ENCODE data around the gene XKR7.

XKR7 gene

DNA sequence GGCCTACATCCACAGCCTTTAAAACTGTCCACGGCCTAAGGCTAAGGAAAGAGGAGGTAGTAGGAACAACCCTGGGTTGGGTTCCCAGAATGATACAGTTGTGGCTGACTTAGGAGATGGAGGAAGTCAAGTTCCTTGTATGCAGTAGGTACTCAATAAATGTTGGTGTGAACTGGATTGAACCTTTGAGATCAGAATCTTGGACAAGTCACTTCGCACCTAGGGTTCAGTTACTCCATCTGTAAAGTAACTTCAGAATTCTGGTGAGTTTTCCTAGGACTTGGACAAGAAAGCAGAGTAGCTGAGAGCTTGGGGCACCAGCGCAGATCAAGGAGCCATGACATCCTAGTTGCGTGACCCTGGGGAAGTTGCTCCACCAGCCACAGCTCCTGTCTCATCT is 9.1 kb downstream of the XKR7 start:
- no peak for DNase-seq (ENCODE audit: low read depth in 2 of 2)

DNA sequence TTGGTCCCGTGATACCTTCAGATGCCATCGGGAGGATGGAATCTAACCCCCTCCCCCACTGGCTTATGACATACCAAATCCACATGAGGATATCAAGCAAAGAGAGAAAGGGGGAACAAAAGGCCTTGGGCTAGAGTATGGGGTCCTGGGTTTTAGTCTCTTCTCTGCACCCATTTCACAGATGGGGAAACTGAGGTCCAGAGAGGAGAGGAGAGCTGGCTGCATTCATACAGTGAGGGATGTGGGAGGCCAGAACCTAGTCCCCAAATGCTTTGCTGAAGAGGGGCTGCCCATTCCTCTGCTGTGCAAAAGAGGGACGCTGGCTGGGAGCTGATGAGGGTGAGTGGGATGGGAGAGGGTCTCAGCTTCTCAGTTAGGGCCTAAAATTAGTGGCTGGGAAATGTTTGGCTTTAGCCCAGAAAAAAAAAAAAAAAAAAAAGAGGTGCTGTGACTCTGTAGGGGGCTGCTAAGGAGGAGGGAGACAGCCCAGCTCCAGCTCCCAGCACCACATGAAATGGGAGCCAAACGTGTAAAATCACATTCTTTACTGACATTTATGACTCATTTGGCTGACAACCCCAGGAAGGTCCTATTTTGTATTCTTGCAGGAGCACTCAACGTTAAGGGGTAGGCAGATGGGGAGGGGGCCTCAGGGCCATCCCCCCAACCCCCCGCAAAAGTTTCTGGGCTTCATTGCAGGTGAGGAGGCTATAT is 11.9 kb downstream of the XKR7 start:
- no peak for DNase-seq (ENCODE audit: low read depth in 2 of 2)

DNA sequence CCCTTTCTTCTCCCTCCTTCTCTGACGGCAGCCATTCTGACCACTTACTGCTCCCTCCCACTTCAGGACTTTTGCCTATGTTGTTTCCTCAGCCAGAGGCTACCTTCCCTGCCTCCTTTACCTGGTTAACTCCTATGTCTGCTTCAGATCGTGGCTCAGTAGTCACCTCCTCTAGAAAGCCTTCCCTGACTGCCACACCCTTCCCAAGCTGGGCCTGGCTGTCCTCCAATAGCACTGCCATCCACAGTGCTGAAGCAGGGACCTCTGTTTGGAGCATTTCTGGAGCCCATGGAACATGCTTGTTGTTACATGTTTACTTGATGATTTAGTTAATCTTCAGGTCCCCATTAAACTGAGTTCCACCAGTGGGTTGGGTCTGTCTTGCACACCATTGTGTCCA is 13.8 kb downstream of the XKR7 start:
- no peak for DNase-seq (ENCODE audit: low read depth in 2 of 2)

DNA sequence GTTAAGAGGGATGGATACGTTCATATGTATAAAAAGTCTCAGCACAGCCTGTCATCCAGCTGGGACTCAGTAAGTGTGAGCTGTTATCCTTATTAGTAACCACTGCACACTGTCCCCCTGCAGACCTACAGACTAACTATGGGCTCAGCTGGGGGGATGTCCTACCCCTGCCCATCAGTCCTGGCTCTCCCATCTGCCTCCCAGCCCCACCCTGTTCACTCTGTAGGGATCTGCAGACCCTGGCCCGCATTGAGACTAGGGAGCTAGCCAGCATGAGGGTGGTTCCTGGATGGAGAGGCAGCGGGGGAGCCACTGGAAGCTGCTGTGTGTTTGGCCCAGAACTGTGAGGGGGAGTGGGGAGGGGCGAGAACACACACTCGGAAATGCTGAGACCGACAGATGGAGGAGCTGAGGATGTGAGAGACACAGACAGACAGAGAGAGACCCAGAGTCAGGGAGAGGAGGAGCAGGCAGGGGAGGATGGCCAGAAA is 17.1 kb downstream of the XKR7 start:
- DNase-seq (ENCODE audit: low read depth in 2 of 2): no peak

DNA sequence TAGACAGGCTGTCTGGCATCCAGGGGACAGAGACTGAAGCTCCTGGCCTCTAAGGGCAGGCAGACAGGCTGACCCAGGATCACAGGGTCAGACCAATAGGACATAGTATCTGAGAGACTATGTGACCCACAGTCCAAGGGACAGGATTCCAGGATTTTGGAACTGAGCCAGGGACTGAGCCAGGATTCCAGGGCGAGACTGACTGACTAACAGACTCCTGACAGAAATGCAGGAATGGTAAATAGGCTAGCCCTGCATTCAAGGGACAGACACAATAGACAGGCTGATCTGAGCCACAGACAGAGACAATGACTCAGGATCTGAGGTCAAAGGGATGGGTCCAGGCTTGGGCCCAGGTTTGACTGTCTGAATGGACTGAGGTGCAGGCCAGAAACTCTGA is 19.8 kb downstream of the XKR7 start:
- DNase-seq (ENCODE audit: low read depth in 2 of 2): no peak

DNA sequence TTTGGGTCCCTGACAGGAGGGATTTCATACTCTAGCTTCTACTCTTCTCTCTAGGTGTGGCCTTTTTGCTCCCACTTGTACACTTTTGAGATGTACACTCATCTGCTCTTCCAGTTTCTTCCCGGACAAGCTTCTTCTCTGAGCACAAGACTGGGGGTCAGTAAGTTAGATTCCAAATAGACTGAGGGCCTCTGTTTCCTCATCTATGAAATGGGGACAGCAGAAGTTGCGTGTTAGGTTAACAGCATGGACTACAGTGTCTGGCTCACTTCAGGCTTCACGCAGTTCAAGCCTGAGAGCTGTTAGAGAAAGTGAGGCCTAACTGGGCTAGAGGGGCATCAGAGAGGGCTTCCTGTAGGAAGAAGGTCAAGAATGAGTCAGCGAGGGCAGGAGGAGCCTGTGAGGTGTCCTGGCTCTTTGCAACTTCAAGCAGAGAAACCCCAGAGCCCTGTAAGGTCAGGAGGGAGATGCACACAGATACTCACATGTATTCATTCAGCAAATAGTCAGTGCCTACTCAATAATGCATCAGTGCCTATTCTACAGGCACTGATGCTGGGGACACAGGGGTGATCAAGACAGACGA is 20.6 kb downstream of the XKR7 start:
- DNase-seq (ENCODE audit: low read depth in 2 of 2): no peak

DNA sequence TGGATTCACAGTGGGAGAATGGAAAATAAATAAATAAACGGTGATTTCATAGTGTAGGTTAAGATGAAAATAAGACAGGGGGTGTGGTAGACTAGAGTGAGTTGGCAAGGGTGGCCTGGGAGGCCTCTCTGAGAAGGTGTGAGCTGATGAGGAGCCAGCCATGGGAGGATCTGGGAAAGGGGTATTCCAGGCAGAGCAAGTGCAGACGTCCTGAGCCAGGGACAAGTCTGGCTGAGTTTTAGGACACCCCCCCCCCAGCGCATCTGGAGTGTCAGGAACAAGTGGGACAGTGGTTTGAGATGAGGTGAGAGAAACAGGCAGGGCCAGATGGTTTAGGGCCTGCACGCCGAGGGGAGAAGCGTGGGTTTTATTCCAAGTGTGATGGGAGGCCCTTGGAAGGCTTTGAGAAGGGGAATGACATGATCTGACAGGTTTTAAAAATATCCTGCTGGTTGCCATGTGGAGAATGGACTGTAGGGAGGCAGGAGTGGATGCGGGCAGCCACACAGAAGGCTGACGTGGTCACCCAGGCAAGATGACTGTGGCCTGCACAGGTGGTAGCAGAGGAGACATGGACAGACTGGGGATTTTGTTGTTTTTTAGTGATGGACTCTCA is 21.2 kb downstream of the XKR7 start:
- DNase-seq (ENCODE audit: low read depth in 2 of 2): no peak

DNA sequence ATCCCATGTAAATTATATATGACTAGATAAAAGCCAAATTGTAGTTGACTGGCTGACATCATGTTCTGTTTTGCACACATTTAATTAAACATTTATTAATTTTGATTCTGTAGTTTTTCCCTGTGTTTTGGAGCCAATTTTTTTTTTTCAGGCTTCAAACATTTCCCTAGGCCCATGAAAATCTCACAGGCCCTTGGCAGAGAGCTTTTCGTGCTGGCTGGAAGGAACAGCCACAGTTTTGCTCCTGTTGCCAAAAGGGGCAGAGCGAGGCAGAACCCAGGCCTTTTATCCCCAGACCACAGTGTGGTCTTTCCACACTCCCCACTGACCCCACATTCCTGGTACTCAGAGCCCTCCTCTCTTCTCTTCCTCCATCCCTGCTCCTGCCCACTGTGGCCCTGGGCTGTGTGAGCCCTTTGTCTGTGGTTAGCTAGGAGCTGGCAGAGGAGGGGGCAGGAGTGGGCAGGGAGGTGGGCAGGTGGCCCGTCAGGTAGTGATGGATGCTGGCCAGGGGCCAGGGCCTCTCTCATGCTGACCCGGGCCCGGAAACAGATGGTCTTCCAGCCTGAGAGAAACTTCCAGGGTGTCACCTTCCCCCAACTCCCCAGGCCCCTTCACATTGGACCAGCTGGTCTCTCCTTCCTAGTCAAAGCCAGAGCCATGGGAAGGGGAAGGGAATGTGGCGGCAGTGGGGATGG is 22.8 kb downstream of the XKR7 start:
- no peak for DNase-seq (ENCODE audit: low read depth in 2 of 2)

DNA sequence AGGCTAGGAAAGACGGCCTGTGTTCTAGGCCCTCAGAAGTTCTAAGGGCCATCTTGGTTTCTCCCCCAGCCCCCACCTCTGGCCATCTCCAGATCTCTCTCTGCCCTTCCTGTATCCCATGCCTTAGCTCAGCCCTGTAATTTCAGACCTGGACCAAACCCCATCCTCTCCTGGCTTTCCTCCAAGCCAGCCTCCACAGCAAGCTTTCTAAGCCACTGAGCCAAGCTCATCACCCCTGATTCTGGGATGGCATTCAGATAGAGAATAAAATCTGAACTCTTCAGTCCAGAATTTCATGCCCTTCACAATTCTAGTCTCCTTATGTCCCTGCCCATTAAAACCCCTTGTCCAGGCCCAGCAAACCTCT is 23.4 kb downstream of the XKR7 start:
- DNase-seq (ENCODE audit: low read depth in 2 of 2): no peak

DNA sequence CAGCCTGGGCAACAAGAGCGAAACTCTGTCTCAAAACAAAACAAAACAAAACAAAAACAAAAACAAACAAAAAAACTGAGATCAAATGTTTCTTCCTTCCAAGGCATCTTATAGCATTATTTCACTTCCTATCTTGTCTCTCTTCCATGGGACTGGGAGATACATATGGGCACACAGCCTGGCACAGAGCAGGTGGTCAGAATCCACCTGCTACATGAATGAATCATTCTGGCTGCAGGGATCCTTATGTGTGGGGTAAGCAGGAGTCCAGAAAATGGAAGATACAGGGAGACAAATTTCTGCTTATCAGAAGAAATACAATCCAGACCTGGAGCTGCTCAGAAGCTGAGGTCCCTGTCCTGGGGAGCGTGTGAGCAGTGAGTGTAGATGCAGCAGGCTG is 24.1 kb downstream of the XKR7 start:
- no peak for DNase-seq (ENCODE audit: low read depth in 2 of 2)

DNA sequence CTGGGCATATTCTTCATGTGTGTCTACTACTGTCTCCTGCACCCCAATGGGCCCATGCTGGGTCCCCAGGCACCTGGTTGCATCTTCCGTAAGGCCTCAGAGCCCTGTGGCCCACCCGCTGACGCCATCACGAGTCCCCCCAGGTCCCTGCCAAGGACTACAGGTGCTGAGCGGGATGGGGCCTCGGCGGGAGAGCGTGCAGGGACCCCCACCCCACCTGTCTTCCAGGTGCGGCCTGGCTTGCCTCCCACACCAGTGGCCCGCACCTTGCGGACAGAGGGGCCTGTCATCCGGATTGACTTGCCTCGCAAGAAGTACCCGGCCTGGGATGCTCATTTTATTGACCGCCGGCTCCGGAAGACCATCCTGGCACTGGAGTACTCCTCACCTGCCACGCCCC is 29.0 kb downstream of the XKR7 start:
- DNase-seq (ENCODE audit: low read depth in 2 of 2): no peak

DNA sequence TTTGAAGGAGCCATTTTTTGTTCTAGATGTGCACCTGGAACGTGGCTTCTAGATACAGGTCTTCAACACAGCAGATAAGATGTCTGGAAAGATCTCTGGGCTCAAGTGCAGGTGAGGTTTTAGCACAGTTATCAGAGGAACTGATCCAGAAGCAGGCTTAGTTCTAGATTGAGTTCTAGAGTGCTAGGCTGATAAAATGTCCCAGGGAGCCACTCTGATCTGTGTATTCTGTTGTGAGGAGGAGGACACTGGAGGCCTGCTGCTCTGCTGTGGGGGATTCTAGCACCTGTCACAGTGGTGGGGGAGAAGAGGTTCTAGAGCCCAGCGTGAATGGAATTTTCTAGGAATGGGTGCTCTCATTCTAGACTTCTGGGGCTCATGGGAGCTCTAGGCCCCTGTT is 30.3 kb downstream of the XKR7 start:
- DNase-seq (ENCODE audit: low read depth in 2 of 2): no peak

DNA sequence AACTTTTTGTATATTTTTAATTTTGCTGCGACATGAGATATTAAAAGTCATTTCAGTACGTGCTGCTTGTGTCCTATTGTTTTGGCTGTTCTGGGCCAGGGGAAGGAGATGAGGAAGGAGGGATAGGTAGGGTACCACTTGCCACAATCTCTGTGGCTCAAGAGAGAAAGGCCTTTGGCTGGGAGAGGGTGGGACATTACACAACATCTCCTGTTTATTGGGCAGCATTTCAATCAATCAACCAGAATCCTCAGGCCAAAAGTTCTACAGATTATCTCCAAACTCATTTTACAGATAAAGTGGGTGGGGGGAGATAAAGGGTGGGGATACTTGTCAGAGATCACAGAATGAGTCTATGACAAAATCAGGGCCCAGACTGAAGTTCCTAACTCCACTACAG is 35.4 kb downstream of the XKR7 start:
- no peak for DNase-seq (ENCODE audit: low read depth in 2 of 2)

DNA sequence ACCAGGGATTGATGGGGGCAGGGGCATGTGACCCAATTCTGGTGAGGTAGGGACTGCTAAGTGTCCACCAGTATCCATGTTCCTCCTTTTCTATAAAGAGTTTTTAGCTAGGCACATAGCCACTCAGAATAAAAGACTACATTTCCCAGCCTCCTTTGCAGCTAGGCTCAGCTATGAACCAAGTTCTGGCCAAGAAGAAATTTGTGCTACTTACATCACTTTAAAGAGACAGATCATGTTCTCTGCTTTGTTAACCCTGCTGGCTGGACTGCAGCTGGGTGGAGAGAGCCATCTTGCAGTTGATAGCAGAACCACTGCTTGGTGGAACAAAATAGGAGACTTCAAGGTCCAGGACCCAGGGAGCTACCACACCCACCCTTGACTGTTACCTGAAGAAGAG is 37.0 kb downstream of the XKR7 start:
- DNase-seq (ENCODE audit: low read depth in 2 of 2): no peak

DNA sequence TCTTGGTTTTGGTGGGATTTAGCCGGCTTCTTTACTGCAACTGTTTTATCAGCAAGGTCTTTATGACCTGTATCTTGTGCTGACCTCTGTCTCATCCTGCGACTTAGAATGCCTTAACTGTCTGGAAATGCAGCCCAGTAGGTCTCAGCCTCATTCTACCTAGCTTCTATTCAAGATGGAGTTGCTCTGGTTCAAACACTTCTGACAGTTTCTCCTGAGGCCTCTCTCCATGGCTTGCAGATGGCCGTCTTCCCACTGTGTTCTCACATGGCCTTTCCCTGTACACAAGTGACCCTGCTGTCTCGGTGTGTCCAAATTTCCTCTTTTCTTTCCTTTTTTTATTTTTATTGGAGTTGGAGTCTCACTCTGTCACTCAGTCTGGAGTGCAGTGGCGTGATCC is 38.1 kb downstream of the XKR7 start:
- DNase-seq (ENCODE audit: low read depth in 2 of 2): no peak

DNA sequence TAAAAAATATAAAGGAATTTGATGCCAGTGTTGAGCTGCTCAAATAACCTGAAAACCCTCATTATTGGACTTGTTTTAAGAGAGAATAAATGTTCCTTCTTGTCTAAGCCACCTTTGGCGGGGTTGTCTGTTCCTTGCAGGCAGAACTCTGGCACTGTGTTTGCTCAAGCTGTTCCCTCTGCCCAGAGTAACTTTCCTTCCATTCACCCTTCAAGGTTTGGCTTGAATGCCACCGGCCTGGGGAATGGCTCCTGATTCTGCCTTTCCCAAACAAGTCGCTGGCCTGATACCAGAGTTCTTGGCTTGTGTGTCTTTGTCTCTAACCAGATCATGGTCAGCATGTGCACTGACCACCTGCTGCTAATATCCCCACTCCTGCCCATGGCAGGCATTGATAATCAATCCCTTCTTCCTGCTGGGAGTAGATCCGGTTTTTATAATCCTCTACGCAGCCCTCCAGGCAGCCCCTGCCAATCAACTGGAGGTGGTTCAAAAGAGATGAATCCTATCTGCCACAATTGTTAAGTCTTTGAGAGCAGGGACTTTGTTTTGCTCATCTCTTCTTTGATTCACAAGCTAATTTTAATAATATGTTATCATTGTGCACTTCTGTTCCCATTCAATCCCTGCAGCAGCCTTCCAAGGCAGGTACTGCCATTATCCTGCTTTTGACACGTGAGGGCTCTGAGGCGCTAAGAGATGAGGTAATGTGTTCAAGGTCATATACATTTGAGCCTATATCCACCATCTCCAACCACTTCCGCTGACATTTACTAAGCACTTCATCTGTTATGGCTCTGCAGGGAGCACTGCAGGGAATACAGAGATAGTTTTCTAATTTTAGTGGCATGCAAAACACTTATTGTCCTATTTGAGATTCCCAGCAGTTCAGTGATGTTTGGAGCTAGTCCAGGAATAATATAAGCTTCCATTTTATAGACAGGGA is 39.2 kb downstream of the XKR7 start:
- no peak for DNase-seq (ENCODE audit: low read depth in 2 of 2)

DNA sequence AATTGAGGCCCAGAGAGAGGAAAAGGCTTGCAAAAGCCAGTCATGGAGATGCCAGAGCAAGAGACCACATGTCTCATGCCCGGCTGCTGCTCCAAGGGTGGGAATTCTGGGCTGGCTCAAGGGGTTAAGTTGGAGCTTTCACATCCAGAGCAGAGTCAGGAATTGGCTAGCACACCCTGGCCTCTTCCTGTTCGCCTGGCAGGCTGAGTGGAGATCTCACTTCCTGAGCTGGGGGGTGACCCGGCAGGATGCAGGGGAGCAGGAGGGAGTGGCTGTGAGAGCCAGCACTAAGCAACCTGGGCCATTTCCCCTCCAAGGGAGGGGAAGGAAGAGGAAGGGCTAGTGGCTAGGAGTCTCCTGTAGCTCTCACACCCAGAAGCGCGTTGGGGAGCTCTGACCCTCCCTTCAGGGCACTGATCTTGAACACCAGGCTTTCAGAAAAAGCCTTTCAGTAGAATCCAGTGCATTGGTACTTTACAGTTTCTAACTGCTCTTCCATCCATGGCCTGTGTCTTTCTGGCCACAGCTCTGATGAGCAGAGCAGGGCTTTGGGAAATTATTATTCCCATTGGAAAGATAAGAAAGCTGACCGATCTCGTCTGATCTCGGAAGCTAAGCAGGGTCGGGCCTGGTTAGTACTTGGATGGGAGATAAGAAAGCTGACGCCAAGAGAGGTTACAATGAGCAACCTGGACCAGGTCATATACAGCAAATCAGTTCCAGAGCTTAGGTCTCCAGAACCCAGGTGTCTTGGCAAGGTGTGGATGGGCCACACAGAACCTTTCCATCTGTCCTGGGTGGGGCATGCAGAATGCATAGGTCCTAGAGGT is 40.1 kb downstream of the XKR7 start:
- DNase-seq (ENCODE audit: low read depth in 2 of 2): no peak

DNA sequence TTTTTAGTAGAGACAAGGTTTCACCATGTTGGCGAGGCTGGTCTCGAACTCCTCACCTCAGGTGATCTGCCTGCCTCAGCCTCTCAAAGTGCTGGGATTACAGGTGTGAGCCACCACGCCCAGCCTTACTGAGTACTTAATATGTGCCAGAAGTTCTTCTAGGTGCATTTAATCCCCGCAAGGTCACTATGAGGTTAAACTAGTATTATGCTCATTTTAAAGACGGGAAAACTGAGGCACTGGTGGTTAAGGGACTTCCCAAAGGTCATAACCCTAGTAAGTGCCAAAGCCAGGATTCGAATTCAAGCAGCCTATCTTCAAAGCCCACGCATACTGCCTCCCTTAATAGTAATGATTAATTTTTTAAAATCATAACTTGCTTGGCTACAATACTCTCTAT is 41.6 kb downstream of the XKR7 start:
- no peak for DNase-seq (ENCODE audit: low read depth in 2 of 2)

DNA sequence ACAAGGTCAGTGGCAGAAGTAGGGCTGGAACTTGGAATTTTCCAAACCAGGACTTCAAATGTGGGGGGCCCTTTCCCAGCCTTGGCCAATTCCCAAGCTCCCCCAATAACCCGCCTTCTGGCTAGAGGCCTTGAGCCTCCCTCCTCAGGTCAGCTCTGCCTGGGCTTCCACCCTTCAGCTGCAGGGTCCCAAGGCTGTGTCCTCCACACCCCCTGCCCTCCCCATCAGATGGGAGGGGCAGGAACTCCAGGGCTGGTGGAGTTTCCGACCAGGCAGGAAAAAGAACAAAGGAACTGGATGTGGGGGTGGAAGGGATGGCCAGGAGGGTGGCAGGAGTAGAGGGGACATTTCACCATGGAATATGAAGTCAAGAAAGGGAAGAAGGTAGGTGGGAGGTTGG is 42.1 kb downstream of the XKR7 start, which contains the start of gene CCM2L:
TSS of gene CCM2L (plus strand) at position 338 of the 400 bp plus-strand sequence. CDS start at position 355, 17 bp downstream.
- no peak for DNase-seq (ENCODE audit: low read depth in 2 of 2)

DNA sequence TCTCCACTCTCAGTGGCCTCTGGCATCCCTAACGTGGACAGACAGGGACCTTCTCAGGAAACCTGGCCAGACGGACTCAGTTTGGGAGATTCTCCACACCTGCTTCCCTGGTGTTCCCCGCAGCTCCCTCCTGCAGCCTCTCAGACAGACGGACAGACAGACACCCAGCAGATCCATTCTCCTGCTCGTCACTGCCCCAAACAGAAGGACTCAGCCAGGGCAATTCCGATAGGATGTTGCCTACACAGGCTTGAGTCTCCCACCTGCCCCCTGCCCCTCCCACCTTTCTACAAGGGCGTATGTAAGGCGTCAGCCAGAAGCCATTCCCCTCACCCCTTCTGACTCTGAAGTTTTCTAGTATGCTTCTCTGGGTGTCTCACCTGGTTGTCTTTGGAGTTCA is 42.7 kb downstream of the XKR7 start:
- DNase-seq (ENCODE audit: low read depth in 2 of 2): no peak

Measured in stimulated activated CD8-positive, alpha-beta memory T cell treated with anti-CD3 and anti-CD28 coated beads, Interleukin-7, amount 100 ng/mL, for 1 hour (primary cell).